ENCODE results near the gene ZSWIM1. TPM values are rescaled to one million over a fixed set of nuclear protein-coding genes. Genes with fewer than 3 reads are reported as not detected.

Gene ZSWIM1
- total and polyA plus RNA-seq, 12 donors = 3.8 to 12.0 (median 9.8) TPM

DNA sequence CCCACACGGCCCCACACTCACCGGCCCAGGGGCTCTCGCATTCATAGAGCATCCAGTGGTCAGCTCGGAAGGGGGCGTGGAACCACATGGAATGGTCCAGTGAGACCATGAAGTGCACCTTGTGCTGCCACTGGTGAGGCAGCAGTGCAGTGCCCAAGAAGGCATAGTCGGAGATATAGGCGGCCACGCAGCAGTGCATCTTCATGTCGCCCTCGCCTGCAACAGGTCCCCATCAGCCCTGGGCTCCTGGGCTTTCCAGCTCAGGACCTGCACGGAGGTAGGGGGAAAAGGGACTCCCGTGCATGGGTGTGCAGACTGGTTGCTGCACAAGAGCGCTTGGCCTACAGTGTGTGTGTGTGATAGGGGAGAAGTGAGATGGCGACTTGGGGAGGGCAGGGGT is 37.5 kb upstream of the ZSWIM1 start:
- 94 to 95% methylated on average over 14 of the region's 14 CpGs for WGBS, 2 donors
- H3K4me3 ChIP-seq = no peak overlapping the region
- H3K36me3 ChIP-seq = peaks cover 6 to 100% (median 46%) of the 10 kb centered on the region in 9 donors
- intact Hi-C loops (cut with DNase I) = no loop called here
- peaks cover 2 to 33% (median 18%) of the 10 kb centered on the region in 9 donors for H3K4me1 ChIP-seq
- peak overlapping the region in 2 of 10 donors; percentile 49 to 62 for H3K27ac ChIP-seq
- DNase-seq (no peak), ATAC-seq (peak in 3 of 8 donors; percentile 6 to 20 (median 19))
- no peaks in the 10 kb centered on the region for H3K9me3 ChIP-seq
- H3K27me3 ChIP-seq = no peaks in the 10 kb centered on the region
- TF ChIP-seq, protein P1, sequence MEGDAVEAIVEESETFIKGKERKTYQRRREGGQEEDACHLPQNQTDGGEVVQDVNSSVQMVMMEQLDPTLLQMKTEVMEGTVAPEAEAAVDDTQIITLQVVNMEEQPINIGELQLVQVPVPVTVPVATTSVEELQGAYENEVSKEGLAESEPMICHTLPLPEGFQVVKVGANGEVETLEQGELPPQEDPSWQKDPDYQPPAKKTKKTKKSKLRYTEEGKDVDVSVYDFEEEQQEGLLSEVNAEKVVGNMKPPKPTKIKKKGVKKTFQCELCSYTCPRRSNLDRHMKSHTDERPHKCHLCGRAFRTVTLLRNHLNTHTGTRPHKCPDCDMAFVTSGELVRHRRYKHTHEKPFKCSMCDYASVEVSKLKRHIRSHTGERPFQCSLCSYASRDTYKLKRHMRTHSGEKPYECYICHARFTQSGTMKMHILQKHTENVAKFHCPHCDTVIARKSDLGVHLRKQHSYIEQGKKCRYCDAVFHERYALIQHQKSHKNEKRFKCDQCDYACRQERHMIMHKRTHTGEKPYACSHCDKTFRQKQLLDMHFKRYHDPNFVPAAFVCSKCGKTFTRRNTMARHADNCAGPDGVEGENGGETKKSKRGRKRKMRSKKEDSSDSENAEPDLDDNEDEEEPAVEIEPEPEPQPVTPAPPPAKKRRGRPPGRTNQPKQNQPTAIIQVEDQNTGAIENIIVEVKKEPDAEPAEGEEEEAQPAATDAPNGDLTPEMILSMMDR (IDR thresholded peaks at IDR 0.05) = no peak

DNA sequence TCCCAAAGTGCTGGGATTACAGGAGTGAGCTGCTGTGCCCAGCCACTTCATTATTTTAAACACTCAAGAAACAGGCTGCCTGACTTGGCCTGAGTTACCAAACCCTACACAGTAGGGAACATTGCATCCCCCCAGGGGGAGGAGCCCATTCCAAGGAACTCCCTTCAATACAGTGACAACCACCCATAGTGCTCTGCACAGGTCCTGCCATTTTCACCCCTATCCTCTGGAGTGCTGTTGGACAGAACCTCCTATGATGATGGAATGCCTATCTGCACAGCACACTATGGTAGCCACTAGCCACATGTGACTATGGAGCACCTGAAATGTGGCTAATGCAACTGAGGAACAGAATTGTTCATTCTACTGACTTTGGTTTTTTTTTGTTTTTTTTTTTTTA is 35.6 kb upstream of the ZSWIM1 start:
- TF ChIP-seq, protein P1 (IDR thresholded peaks at IDR 0.05) = no peak
- ATAC-seq = no peak
- H3K4me1 ChIP-seq = peaks cover 2 to 33% (median 18%) of the 10 kb centered on the region in 9 donors
- no peak overlapping the region for H3K4me3 ChIP-seq
- H3K9me3 ChIP-seq = no peaks in the 10 kb centered on the region
- intact Hi-C loops (cut with DNase I) = no loop called here
- no peak overlapping the region for H3K27ac ChIP-seq
- peaks cover 6 to 100% (median 46%) of the 10 kb centered on the region in 9 donors for H3K36me3 ChIP-seq
- no peaks in the 10 kb centered on the region for H3K27me3 ChIP-seq
- DNase-seq = no peak

DNA sequence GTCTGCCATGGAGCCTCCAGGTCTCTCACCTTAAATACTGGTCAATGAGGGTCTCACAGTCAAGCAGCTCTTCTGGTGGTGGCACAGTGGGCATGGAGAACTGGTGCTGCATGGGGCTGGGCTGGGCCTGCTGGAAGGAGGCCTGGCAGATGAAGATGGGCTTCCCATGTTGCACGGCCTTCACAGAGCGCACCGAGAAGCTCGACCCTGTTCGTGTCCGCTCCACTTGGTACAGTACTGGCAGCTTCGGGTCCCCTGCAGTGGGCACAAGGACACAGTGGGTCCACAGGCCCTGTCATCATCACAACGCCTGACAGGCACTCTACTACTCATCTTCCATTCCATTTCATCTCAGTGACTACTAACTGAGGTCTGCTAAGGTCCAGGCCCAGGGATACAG is 32.6 kb upstream of the ZSWIM1 start:
- Histone ChIP-seq H3K27ac (no peak overlapping the region), H3K9me3 (no peaks in the 10 kb centered on the region), H3K27me3 (no peaks in the 10 kb centered on the region), H3K4me3 (no peak overlapping the region), H3K36me3 (peaks cover 6 to 100% (median 26%) of the 10 kb centered on the region in 9 donors), H3K4me1 (peaks cover 0 to 15% (median 2%) of the 10 kb centered on the region in 9 donors)
- intact Hi-C loops (cut with DNase I) = no loop called here
- TF ChIP-seq, protein P1 (IDR thresholded peaks at IDR 0.05) = no peak
- DNase-seq = no peak
- peak in 1 of 8 donors; percentile 6 for ATAC-seq
- WGBS, 2 donors = 94 to 96% methylated on average over 8 of the region's 8 CpGs

DNA sequence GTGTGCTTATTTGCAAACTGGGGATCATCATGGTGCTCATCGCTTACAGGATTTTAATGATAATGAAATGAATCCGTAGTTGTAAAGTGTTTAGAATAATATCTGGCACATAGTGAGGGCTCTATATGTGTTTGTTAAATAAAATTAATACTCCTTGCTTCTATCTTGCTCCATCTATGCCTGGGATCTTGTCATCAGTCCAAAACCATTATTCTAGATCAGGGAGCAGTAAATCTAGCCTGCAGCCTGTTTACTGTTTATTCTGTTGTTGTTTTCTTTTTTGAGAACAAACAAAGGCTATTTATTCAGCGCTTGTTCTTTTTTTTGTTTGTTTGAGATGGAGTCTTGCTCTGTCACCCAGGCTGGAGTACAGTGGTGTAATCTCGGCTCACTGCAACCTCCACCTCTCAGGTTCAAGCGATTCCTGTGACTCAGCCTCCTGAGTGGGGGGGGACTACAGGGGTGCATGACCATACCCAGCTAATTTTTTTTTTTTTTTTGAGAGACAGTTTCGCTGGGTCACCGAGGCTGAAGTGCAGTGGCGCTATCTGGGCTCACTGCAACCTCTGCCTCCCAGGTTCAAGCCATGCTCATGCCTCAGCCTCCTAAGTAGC is 32.0 kb upstream of the ZSWIM1 start:
- Histone ChIP-seq H3K36me3 (peaks cover 3 to 100% (median 20%) of the 10 kb centered on the region in 9 donors), H3K4me3 (no peak overlapping the region), H3K9me3 (no peaks in the 10 kb centered on the region), H3K4me1 (peaks cover 0 to 11% (median 0%) of the 10 kb centered on the region in 9 donors), H3K27me3 (no peaks in the 10 kb centered on the region), H3K27ac (no peak overlapping the region)
- TF ChIP-seq, protein P1 (IDR thresholded peaks at IDR 0.05) = no peak
- WGBS, 2 donors = 88 to 92% methylated on average over 8 of the region's 8 CpGs
- ATAC-seq = no peak
- intact Hi-C loops (cut with DNase I) = no loop called here
- no peak for DNase-seq
